ENCODE data around the gene NDE1.
"Not testable (repeated sequence)": the region's sequence is repeated elsewhere in the genome, so short reads cannot be mapped to it uniquely, and the experiment has no call there.

NDE1 gene

DNA sequence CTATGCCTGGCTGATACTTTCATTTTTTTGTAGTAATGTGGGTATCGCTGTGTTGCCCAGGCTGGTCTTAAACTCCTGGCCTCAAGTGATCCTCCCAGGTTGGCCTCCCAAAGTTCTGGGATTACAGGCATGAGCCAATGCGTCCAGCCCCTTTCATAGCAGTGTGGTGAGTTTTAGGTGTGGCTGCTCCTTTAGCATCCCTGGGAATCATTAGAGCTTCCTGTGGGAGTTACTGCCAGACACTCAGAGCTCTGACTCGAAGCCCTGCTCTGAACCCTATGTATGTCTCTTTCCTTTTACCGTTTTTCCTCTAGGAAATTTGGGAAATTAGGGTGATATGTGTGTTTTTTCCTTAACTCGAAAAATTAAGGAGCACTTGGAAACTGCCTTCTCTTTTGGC lies 44.5 kb downstream of the NDE1 start:
- no peak for DNase-seq (ENCODE audit: low read depth in 1 of 2, low spot score in 1 of 2)

DNA sequence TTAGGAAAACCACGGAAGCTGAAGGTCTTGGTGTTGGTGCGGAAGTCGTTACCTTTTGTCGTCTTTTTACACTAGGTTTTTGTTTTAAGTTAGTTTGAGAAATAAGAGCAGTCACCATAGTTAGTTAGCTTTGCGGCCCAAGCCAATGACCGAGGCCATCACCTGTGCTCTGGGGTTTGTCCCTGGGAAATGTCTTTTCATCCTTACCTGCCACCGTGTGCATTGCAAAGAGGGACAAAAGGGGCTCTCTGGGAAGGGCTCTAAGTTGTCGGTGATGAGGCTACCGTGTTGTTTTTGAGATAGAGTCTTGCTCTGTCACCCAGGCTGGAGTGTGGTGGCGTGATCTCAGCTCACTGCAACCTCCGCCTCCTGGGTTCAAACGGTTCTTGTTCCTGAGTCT lies 49.8 kb downstream of the NDE1 start:
- DNase-seq (ENCODE audit: low read depth in 1 of 2, low spot score in 1 of 2), result no peak

DNA sequence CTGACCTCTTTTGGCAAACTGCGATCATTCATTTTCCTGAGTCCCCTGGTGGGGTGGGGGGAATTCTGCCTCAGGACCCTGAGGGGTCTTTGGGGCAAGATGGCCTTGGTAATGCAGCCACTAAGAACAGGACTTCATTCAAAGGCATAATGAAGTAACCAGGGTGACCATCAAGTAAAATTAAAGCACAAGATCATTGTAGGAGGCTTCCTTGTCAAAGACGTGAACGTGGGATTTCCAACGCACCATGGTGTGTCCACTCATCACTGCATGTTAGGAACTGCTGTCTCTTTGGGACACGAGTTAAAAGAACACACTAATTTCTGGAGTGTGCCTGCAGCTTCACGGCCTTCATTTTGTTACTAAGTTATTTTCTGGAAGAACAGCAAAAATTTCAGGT lies 51.3 kb downstream of the NDE1 start:
- no peak for DNase-seq (ENCODE audit: low read depth in 1 of 2, low spot score in 1 of 2)

GRCh38 chr16:15701975-15702970 lies 52.2 kb downstream of the NDE1 start:
- DNase-seq (ENCODE audit: low read depth in 1 of 2, low spot score in 1 of 2), result no peak

- no peak for DNase-seq (ENCODE audit: low read depth in 1 of 2, low spot score in 1 of 2)
Observed at GRCh38 chr16:15703029-15703736, 53.1 kb downstream of the NDE1 start.

- peak; percentile 55 to 56 for DNase-seq (ENCODE audit: low read depth in 1 of 2, low spot score in 1 of 2)
Observed at GRCh38 chr16:15704545-15704987, 54.5 kb downstream of the NDE1 start.

- no peak for DNase-seq (ENCODE audit: low read depth in 1 of 2, low spot score in 1 of 2)
Observed at GRCh38 chr16:15705064-15705565, 55.1 kb downstream of the NDE1 start.

DNA sequence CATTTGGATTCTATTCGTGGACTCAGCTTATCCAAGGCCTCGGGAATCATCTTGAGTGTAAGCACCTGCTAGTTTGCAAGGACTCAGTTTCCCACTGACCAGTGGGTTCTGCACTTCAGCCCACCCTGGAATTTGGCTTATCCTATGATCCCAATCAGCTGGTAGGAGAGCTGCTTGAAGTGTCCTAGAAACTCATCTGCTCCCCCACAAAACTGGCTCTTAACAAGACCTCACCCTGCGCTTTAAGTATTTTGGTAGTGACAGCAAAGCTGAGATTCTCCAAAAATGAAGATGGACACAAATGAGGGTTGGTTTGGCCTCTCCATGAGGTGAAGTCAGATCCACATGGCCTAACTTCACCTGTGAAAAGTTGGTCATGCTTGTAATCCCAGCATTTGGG lies 57.3 kb downstream of the NDE1 start:
- DNase-seq (ENCODE audit: low read depth in 1 of 2, low spot score in 1 of 2), result no peak

GRCh38 chr16:15708096-15708495 lies 58.1 kb downstream of the NDE1 start:
- DNase-seq (ENCODE audit: low read depth in 1 of 2, low spot score in 1 of 2), result no peak

DNA sequence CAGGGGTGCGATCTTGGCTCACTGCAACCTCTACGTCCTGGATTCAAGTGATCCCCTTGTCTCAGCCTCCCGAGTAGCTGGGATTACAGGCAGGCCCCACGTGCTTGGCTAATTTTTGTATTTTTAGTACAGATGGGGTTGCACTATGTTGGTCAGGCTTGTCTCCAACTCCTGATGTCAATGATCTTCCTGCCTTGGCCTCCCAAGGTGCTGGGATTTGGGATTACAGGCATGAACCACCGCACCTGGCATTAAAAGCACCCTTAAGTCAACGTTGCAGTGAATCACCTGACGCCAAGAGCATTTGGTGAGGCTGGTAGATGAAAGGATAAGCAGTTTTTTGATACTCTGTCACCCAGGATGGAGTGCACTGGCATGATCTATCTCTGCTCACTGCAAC lies 59.0 kb downstream of the NDE1 start:
- no peak for DNase-seq (ENCODE audit: low read depth in 1 of 2, low spot score in 1 of 2)

GRCh38 chr16:15714393-15715172 lies 64.5 kb downstream of the NDE1 start:
- DNase-seq (ENCODE audit: low read depth in 1 of 2, low spot score in 1 of 2), result no peak

DNA sequence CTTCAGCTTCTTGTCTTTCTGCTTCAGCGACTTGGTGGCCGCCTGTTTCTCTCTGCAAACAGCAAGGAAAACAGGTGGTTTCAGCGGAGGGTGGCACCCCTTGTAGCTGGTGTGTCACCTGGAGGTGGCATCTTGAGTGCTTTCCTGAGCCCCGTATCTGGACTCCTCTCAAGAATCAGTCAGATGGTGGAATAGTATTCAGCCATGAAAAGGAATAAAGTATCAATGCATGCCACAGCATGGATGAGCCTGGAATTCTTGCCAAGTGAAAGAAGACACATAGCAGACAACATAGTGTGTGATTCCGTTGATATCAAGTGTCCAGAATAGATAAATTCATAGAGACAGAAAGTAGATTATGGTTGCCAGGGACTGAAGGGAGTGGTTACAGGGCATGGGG lies 65.2 kb downstream of the NDE1 start:
- DNase-seq (ENCODE audit: low read depth in 1 of 2, low spot score in 1 of 2), result no peak

DNA sequence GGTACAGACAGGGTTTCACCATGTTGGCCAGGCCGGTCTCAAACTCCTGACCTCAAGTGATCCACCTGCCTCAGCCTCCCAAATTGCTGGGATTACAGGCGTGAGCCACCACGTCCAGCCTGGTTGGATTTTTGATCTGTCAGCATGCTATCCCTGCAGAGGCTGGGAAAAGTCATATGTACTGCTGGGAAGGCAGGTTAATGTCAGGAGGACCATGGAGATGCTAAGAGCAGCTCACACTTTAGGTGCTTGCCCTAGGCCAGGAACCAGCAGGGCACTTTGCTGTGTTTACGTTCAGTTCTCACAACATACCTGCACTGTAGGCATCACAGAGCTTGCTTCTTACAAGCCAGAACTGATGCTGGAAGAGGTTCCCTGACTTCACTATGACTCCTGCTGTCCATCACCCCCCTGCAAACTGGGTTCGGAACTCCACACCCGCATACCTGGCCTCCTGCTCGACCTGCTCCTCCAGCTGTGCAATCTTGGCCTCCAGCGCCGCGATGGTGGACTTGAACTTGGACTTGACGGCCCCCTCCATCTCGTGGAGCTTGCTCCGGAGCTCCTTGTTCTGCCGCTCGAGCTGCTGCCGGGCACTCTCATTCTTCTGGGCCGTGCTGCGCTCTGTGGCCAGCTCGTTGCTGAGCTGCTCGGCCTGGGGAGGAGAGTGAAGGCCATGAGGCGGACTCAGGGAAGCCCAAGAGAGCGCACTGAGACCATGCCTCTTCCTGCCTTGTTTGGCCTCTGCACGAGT lies 66.8 kb downstream of the NDE1 start:
- no peak for DNase-seq (ENCODE audit: low read depth in 1 of 2, low spot score in 1 of 2)

DNA sequence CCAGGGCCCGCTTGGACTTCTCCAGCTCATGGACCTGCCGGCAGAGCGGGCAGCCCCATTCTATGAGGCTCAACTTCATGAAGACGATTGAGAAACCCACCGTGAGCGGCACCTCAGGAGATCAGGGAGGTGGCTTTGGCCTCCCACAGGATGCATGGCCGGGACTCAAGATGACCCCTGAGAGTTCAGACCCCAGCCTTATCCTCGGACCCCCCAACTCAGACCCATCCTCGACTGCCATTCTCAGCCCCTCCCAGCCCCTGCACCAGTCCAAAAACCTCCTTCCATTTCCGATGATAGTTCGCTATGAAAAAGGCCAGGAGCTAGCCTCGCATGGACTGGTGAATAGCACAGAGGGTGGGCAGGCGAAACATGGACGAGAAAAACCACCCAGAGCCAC lies 71.0 kb downstream of the NDE1 start:
- no peak for DNase-seq (ENCODE audit: low read depth in 1 of 2, low spot score in 1 of 2)

- DNase-seq (ENCODE audit: low read depth in 1 of 2, low spot score in 1 of 2), result no peak
Observed at GRCh38 chr16:15723808-15724207, 73.8 kb downstream of the NDE1 start.

- no peak for DNase-seq (ENCODE audit: low read depth in 1 of 2, low spot score in 1 of 2)
Observed at GRCh38 chr16:15725641-15726240, 75.7 kb downstream of the NDE1 start.

GRCh38 chr16:15726715-15727114 lies 76.7 kb downstream of the NDE1 start:
- no peak for DNase-seq (ENCODE audit: low read depth in 1 of 2, low spot score in 1 of 2)

- DNase-seq (ENCODE audit: low read depth in 1 of 2, low spot score in 1 of 2), result not testable (repeated sequence)
Observed at GRCh38 chr16:15727697-15728096, 77.7 kb downstream of the NDE1 start.

DNA sequence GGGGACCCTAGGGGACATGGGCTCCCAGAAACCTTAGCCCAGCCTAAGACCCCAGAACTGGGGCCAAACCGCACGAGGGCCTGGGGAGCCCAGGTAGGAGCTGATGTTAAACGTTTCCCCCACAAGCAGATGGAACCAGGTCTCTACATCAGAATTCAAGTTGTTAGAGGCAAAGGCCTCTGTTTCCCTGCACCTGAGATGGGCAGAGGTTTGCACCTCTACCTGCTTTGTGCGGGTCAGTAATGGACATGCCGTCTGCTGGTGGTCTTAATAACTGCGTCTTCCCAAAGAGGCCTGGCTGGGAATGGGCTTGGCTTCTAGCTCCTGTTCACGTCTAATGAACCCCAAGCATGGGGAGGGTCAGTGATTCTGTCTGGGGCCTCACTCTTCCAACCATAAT lies 79.1 kb downstream of the NDE1 start:
- no peak for DNase-seq (ENCODE audit: low read depth in 1 of 2, low spot score in 1 of 2)

DNA sequence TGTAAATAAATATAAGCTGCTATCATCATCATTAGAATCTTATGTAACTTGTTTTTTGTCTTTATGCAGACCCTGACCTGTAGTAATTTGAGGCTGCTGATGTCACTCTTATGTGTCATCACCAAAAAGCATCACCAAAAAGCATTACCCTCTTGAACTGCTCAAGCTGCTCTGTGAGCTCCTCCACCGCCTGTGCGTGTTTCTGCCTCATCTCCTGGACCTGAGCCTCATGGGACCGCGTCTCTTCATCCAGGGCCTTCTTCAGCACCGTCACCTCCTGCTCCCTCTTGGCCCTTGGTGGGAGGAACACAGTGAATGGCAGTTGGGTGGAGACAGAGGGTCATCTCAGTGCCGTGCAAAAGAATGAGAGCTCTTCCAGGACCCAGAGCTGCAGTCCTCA lies 82.4 kb downstream of the NDE1 start:
- DNase-seq (ENCODE audit: low read depth in 1 of 2, low spot score in 1 of 2), result no peak
